CD4-positive, alpha-beta T cell treated with Interleukin-12 subunit alpha and Interleukin-12 subunit beta, for 1 hour (primary cell): ENCODE data around the gene SYCP2L.
"Not testable (repeated sequence)": the region's sequence is repeated elsewhere in the genome, so short reads cannot be mapped to it uniquely, and the experiment has no call there.

ENCODE experiments used
- DNase-seq: peaks from one replicate; pipeline ENCODE4 v3.0.0-alpha.2; 2020

SYCP2L gene

DNA sequence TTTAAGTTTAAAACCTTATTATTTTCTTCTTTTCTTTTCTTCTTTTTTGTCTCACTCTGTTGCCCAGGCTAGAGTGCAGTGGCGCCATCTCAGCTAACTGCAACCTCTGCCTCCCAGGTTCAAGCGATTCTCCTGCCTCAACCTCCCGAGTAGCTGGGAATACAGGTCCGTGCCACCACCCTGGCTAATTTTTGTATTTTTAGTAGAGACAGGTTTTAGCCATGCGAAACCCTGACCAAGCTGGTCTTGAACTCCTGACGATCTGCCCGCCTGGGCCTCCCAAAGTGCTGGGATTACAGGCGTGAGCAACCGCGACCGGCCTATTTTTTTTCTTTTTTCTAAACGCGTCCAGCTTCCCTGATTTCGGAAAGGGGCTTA is 4.6 kb upstream of the SYCP2L start:
- not testable (repeated sequence) for DNase-seq

DNA sequence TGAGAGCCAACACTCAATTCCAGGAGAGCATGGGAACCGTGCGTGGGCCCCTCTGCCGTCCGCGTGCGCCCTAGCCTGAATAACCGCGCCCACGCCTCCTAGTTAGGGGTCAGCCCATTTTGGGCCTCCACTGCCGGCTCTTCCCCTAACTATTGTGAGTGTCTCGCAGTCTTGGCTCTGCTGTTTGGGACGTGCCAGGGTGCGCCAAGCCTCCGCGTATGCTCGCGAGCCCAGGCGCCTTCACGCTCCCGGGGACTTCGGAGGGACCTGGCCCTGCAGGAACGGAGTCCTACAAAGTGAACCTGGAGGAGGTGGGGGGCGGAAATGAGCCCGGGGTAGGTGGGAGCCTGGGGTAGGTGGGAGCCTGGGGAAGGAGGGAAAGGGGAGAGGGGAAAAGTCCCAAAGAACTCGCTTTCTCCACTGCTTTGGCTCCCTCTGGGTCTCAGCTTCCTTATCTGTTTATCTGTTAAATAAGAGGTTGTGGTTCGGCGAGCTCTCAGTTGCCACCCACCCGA is 4.1 kb upstream of the SYCP2L start:
- DNase-seq = no peak

DNA sequence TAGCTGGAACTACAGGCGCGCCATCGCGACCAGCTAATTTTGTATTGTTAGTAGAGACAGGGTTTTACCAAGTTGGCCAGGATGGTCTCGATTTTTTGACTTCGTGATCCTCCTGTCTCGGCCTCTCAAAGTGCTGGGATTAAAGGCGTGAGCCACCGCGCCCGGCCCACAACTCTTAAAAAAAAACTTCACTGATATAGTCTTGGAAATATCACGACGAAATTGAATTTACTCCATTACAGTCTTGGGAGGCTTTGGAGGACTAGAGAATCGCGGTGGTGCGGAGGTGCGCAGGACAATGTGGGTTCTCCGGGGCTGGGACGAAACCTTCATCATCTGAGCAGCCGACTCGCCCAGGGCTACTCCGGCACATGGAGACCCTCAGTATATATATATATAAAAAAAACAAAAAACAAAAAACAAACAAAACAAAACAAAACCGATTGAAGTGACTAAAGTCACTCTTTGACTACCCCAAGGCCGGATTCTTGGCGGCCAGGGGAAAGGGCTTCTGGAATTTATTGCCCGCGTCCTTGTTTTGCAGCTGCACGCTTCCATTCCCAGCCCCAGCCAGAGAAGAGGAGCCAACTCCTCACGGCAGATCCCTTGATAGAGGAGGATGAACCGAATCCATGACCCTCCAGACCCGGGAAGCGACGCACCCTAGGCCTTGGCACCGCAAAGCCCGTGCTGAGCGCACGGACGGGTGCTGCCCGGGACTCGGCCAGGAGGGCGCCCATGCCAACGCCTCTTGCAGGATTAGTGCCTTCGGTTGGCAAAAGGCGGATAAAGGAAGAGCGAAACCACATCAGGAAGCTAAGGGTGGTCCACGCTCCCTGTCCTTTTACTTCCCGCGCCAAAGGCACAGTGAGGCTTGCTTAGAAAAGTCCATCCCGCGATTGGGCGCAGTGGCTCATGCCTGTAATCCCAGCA is 3.3 kb upstream of the SYCP2L start:
- no peak for DNase-seq

DNA sequence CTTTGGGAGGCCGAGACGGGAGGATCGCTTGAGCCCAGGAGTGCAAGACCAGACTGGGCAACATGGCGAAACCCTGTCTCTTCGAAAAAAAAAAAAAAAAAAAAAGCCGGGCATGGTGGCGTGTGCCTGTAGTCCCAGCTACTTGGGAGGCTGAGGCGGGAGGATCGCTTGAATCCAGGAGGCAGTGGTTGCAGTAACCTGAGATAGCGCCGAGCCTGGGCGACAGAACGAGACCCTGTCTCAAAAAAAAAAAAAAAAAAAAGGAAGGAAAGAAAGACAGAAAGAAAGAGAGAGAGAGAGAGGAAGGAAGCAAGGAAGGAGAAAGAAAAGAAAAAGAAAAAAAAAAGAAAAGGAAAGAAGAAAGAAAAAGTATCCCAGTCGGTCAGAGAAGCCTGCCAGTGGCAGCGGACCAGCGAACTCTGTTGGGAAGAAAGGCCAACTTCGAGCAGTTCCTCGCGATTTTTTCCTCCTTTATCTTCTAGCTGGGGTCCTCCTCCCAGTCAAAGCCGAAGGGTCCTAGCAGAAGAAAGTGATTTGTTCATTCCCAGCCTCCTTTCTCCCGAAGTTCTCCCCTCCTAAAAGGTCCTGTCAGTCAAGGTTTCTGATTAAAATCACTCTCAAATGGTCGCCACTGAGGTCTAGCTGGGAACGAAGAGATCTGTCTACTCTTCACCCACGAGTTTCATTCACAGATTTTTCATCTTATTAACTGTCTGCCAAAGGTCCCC is 2.4 kb upstream of the SYCP2L start:
- no peak for DNase-seq

DNA sequence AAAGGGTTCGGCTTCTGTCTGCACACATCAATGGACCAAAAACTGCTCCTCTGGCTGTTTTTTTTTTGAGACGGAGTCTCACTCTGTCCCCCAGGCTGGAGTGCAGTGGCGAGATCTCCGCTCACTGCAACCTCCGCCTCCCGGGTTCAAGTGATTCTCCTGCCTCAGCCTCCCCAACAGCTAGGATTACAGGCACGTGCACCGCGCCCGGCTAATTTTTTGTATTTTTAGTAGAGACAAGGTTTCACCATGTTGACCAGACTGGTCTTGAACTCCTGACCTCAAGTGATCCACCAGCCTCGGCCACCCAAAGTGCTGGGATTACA is 524 bp upstream of the SYCP2L start:
- DNase-seq = not testable (repeated sequence)

DNA sequence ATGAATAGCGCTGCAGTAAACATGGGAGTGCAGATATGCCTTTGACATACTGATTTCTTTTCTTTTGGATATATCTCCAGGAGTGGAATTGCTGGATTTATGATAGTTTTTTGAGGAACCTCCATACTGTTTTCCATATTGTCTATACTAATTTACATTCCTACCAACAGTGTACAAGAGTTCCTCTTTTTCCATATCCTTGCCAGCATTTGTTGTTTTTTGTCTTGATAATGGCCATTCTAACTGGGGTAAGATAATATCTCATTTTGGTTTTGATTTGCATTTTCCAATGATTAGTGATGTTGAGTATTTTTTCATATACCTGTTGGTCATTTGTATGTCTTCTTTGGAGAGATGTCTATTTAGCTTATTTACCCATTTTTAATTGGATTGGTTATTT is 3.3 kb downstream of the SYCP2L start:
- DNase-seq = no peak

DNA sequence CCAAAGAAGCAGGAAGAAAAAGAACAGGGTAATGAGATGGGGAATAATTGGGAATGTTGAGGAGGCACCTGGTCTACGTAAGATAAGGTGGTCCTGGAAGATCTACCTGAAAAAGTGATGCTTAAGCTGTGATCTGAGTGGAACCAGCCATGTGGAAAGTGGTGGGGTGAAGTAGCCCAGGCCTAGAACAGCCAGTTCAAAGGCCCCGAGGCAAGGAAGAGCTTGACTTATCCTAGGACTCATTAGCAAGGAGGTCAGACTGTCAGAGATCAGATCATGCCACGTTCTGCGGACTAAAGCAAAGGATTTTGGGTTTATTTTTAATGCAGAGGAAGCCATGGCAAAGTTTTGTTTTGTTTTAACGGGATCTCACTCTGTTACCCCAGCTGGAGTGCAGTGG is 5.1 kb downstream of the SYCP2L start:
- no peak for DNase-seq

DNA sequence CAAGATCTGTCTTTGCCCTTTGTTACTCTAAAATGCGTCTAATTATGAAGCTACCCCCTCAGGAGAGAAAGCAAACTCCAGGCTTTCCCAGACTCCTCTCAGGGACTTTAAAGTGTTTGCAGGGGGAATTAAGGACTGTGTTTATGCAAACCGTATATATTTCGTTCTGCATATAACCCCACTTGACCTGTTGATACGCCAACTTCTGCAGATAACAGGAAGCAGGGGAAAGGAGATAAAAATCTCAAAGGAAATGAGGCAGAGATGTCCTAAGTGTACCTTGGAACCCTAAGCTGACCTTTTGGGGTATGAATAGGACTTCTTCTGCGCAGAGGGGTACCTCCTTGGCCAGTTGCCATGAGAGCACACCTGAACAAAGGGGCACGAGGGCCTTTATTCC is 8.1 kb downstream of the SYCP2L start:
- DNase-seq = no peak

DNA sequence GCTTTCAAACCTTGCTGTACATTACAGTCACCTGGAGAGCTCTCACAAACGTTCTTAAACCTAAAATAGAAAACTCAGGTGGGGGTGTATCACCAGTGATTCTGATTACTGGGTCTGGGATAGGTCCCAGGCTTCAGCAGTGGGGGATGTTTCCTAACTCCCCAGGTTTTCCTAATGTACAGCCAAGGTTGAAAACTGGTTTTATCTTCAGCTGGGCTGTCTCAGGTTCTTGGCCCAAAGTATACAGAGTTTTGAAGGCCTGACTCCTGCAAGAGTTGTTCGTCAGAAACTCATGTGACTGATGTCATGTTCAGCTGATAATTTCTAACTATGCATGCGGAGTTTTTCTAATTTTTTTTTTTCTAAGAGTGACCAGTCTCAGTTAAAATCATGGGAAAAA is 9.8 kb downstream of the SYCP2L start:
- DNase-seq = no peak

DNA sequence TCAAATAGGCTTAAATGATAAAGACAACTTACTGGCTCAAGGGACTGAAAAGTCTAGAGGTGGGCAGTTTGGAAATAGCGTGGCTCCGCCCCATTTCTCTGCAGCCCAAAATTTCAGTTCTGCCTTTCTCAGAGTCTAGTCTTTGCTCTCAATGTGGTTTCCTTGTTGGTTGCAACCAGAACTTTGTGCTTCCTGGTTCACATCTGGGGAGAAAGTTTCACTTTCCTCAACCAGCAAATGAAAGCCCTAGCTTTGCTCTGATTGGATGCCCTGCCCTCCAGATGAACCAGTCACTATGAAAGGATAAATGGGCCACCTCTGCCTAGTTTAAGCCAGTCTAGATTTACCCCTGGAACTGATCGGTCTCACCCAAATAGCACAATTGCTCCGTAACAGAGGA is 14.9 kb downstream of the SYCP2L start:
- peak; percentile 2 for DNase-seq

DNA sequence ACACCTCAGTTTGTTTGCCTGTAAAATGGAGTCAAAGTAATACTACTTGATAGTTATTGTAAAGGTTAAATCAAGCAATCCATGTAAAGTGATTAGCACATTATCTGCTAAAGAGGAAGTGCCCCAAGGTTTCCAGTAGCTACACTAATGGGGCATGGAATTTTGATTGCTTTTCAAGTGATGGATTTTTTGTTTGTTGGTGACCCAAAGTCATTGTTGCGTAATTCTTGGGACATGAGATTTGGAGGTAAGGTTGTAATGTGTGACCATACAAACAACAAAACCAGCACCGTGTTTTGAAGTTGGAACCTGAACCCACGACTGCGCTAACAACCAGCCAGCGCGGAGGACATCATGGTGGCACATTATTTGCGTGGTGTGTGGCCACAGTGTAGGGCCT is 17.2 kb downstream of the SYCP2L start:
- DNase-seq = no peak

DNA sequence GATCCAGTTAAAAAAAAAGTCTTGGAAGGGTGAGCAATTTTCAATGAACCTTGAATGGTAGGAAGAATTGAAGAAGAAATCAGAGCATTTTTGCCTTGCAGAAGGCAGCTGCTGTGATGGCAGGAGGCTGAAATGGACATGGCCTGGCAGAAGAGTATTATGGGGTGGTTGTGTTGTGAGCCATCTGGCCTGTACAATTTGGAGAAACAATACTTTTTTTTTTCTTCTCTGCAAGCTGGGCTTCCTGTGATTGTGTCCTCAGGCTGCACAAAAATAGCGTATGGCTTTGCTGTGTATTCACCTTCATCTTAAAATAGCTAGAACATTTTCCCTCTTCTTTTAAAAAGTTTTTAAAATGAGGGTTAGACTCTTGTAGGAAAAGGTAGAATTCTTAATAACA is 21.4 kb downstream of the SYCP2L start:
- no peak for DNase-seq

DNA sequence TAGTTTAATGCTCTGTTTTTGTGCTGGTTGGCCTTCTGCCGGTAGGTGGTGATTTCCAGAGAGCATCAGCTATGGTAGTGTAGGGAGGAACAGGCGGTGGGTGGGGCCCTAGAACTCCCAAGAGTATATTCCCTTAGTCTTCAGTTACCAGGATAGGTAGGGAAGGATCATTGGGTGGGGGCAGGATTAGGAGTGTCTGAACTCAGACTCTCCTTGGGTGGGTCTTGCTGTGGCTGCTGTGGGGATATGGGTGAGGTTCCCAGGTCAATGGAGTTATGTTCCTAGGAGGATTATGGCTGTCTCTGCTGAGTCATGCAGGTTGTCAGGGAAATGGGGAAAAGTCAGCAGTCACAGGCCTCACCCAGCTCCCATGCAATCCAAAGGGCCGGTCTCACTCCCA is 32.7 kb downstream of the SYCP2L start:
- not testable (repeated sequence) for DNase-seq

DNA sequence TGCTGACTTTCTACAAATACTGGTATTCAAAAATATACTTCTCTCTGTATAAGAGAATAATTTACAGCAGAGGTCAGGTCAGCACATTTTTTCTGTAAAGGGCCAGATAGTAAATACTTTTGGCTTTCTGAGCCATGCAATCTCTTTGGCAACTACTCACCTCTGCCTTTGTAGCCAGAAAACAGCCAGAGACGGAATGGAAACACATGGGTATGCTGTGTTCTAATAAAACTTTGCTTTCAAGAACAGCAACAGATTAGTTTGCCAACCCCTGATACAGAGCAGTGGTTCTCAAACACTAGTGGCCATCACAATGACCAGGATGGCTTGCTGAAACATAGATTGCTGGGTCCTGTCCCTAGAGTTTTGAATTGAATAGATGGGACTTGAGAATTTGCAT is 46.3 kb downstream of the SYCP2L start:
- no peak for DNase-seq

DNA sequence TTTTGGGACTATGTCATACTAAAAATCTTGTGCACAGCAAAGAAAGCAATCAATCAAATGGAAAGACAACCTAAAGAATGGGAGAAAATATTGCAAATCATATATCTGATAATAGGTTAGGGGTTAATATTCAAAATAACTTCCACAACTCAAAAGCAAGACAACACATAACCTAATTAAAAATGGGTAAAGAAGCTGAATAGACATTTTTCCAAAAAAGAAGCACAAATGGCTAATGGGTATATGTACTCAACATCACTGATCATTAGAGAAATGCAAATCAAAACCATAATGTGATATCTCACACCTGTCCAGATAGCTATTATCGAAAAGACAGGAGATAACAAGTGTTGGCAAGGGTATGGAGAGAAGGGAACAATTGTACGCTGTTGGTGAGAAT is 53.0 kb downstream of the SYCP2L start:
- DNase-seq = no peak

DNA sequence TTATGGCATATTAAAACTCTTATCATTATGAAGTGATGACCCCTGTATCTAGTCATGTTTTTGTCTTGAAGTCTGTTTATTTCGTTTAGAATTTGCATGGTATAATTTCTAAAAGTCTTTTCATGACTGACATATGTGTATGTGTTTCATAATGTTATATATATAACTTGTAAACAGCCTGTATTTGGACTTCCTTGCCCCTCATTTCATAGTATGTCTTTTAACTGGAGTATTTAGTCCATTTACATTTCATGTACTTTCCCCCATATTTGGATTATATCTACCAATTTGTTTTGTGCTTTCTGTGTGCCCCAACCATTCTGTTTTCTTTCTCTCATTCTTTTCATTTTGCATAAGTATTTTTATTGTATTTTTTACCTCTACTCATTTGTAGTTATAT is 59.0 kb downstream of the SYCP2L start:
- DNase-seq = no peak

DNA sequence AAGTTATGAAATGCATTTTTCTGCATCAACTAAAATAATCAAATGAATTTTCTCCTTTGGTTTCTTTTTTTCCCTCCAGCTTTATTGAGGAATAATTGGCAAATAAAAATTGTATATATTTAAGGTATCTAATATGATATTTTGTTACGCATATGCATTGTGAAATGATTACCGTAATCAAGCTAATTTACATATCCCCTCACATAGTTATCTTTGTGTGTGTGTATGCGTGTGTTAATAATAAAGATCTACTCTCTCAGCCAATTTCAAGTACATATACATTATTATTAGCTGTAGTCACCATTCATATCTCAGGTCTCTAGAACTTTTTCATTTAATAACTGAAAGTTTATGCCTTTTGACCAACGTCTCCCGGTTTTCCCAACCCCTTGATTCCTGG is 61.1 kb downstream of the SYCP2L start:
- no peak for DNase-seq

DNA sequence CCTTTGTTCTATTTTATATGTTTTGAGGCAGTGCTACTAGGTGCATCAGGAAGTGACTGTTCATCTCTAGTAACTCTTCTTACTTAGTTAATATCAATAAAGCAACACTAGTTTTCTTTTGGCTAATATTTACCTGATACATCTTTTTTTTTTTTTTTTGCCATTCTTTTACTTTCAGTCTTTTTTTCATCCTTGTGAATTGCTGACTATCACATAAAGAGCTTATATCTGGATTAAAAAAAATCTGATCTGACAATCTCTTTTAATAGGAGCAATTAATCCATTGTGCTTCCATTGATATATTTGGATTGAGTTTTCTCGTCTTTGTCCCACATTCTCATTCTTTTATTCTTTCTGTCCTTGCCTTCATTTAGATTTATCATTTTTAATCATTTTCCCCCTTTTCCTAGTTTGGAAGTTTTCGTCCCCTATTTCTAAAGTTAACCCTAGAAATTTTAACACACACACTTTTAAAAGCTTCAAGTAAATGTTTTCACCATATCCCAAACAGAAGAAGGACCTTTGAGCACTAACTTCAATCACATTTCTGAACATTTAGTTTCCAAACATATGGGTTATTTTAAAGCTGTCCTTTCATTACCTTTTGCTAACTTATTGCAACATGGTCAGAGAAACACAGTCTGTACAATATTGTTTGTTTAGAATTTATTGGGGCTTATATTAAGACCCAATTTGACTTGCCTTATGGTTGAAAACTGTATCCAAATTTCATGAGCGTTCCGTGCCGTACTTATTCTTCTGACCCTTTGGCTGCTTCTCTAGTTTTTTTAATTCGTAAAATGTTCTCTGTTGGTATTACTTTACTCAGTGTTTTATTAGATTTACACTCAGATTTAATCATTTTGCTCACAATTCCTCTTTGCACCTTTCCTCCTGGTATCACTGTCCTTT is 63.0 kb downstream of the SYCP2L start:
- DNase-seq = no peak

DNA sequence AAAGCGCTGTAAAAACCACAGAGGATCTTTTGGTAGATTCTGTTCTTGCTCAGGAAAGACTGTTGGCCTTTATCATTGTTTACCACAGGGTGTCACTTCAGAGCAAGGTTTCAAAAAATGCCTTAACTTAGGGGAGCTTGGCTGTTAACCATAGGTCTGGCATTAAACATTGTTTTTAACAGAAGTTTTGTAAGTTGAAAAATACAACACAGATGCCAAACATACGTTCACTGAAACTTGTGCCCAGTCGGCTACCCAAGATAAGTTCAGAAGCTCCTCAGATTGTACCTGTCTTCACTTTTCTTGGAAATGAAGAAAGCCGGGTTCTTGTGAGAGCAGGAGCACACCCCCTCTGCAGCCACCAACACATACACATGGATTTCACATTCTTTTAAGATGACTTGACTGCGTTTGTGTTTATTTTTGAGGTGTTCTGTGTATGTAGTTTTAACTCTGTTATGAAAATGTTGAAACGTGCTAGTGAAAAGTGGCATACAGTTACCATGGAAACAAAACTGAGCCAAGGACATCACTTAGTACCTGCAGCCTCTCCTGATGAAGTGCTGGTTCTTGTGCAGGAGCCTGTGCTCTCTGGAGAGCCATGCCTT is 64.9 kb downstream of the SYCP2L start:
- DNase-seq = no peak

DNA sequence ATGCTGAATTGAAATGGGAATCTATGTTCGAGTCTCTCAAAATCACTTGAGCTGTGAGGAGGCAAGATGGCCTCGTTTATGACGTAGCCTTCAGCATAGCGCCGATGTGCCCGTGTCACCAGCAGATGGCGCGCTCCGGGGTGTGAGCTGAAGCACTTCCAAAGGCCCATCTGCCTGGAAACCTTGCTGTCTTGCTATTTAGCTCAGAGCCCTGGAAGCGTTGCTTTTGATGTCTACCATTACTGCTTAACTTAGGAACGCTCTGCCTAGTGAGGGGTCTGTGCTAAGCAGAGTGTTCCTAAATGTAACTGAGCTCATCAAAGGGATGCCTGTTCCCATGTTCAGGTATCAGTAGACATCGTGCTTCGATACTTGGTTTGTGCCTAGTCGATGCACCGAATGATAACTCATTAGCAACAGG is 67.7 kb downstream of the SYCP2L start:
- DNase-seq = peak; percentile 54

DNA sequence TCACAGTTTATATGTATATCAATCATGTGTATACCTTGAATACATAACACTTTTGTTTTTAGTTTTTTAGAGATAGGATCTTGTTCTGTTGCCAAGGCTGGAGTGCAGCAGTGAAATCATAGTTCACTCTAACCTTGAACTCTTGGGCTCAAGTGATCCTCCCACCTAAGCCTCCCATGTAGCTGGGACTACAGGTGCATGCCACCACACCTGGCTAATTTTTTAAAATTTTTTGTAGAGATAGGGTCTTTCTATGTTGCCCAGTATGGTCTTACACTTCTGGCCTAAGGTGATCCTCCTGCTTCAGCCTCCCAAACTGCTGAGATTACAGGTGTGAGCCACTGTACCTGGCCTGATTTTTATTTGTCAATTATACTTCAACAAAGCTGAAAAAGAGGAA is 69.9 kb downstream of the SYCP2L start:
- DNase-seq = no peak

DNA sequence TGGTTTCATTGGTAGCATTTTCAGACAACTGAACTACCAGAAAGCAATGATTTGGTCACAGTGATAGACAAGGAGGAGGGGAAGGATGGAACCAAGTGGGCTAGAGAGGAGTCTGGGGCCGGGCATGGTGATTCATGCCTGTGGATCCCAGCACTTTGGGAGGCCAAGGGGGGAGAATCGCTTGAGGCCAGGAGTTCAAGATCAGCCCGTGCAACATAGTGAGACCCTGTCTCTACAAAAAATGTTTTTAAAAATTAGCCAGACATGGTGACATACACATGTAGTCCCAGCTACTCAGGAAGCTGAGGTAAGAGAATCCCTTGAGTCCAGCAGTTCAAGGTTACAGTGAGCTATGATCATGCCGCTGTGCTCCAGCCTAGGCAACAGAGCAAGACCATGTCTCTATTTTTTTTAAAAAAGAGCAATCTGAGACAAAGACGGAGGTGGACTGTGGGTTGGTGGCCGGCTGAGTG is 70.6 kb downstream of the SYCP2L start:
- DNase-seq = no peak

DNA sequence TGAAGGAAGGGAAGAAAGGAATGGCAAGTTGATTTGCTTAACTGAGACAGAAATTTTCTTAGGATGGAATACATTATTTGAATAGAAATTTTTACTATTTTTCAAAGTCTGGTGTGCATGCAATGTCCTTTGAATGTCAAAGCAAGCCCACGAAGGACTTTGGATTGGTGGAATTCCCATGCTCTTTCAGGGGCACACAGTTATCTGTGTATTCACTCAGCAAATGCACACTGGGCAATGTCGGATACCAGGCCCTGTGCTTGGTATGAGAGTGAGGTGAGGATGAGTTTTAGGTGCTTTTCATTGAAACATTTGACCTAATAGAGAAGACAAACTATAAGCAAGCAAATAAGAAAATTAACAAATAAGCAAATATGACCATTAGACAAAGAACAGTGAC is 73.3 kb downstream of the SYCP2L start:
- no peak for DNase-seq
